H1 (cell line): ENCODE measurements around the gene CAMK2D. TPM values are rescaled to one million over a fixed set of nuclear protein-coding genes. Genes with fewer than 3 reads are reported as not detected.
A peak's percentile ranks its signal among the peaks of the same experiment; 100 is the strongest.

Source experiments
- CTCF ChIA-PET: fragments of 300-600 bp; sonication (Branson Sonifier 250); formaldehyde crosslinking; loops from one replicate; lab custom pipeline; 2021; ENCODE audit not compliant: partially characterized antibody; lab: Charles Lee
- POLR2A ChIA-PET: fragments of 300-600 bp; sonication (Branson Sonifier 250); formaldehyde crosslinking; loops from one replicate; lab custom pipeline; 2021; ENCODE audit warnings: inconsistent platforms; ENCODE audit not compliant: partially characterized antibody; lab: Charles Lee
- DNase-seq, 2 experiments: peaks; one replicate each; pipeline versions ENCODE4 v3.0.0 to v3.0.0-alpha.2; 2010 to 2022; ENCODE audit warnings: low spot score in 2 of 2, low read depth in 1 of 2, mixed read lengths in 1 of 2
- FAIRE-seq: peaks from 2 replicates; lab custom pipeline; 2011; peaks lifted over from hg19 to GRCh38; lab: Jason Lieb, UNC
- H2AFZ ChIP-seq: 2 replicates; pipeline ENCODE4 v1.8.1; 2012; ENCODE audit warnings: low read length, inconsistent platforms
- H2AK5ac ChIP-seq: 2 replicates; pipeline ENCODE4 v1.6.1; 2013; ENCODE audit warnings: low read depth, low read length
- H2BK120ac ChIP-seq: replicated peaks from 2 replicates; pipeline ENCODE3; 2013; ENCODE audit warnings: low read depth, low read length, inconsistent platforms
- H2BK12ac ChIP-seq: 2 replicates; pipeline ENCODE4 v1.6.1; 2013; ENCODE audit warnings: low read depth, low read length
- H2BK15ac ChIP-seq: 2 replicates; pipeline ENCODE4 v1.6.1; 2013; ENCODE audit warnings: low read length
- H2BK20ac ChIP-seq: 2 replicates; pipeline ENCODE4 v1.6.1; 2013; ENCODE audit warnings: low read length
- H2BK5ac ChIP-seq: 2 replicates; pipeline ENCODE4 v1.6.1; 2013; ENCODE audit warnings: low read depth, low read length
- H3K14ac ChIP-seq: 2 replicates; pipeline ENCODE4 v1.6.1; 2013; ENCODE audit warnings: inconsistent platforms; ENCODE audit not compliant: insufficient read length
- H3K18ac ChIP-seq: 2 replicates; pipeline ENCODE4 v1.6.1; 2013; ENCODE audit warnings: low read length; ENCODE audit errors: extremely low read depth
- H3K23ac ChIP-seq: 2 replicates; pipeline ENCODE4 v1.6.1; 2013; ENCODE audit warnings: inconsistent platforms; ENCODE audit not compliant: insufficient read length
- H3K23me2 ChIP-seq: 2 replicates; pipeline ENCODE4 v1.6.1; 2013; ENCODE audit warnings: low read depth, low read length
- H3K27ac ChIP-seq: 2 replicates; pipeline ENCODE4 v1.6.1; 2011; ENCODE audit warnings: low read depth, low read length, inconsistent platforms
- H3K27me3 ChIP-seq, 4 experiments: replicated peaks in 1 of 4; 1 replicate in 1 of 4; 2 replicates in 3 of 4; pipeline versions ENCODE4 v1.6.1 to v1.8.1; 2011 to 2013; ENCODE audit warnings: low read length in 3 of 4, mild to moderate bottlenecking in 3 of 4, inconsistent platforms in 2 of 4, mixed read lengths in 2 of 4, moderate library complexity in 1 of 4; ENCODE audit not compliant: control insufficient read depth in 3 of 4, insufficient read depth in 3 of 4; ENCODE audit errors: extremely low read depth in 1 of 4
- H3K36me3 ChIP-seq, 4 experiments: 2 replicates each; pipeline versions ENCODE4 v1.6.1 to v1.8.1; 2011 to 2013; ENCODE audit warnings: mild to moderate bottlenecking in 4 of 4, low read length in 3 of 4, moderate library complexity in 2 of 4, control low read depth in 1 of 4, inconsistent platforms in 1 of 4; ENCODE audit not compliant: insufficient read depth in 4 of 4, control insufficient read depth in 2 of 4
- H3K4ac ChIP-seq: replicated peaks from 2 replicates; pipeline ENCODE3; 2013; ENCODE audit warnings: low read length, low read depth, mixed read lengths, inconsistent platforms; ENCODE audit not compliant: insufficient read length
- H3K4me1 ChIP-seq, 4 experiments: replicated peaks in 1 of 4; 1 replicate in 1 of 4; 2 replicates in 3 of 4; pipeline versions ENCODE4 v1.6.1 to v1.8.1; 2011 to 2013; ENCODE audit warnings: low read length in 3 of 4, inconsistent platforms in 2 of 4, mixed read lengths in 1 of 4; ENCODE audit not compliant: insufficient read depth in 4 of 4, control insufficient read depth in 3 of 4
- H3K4me2 ChIP-seq, 2 experiments: 2 replicates each; pipeline versions ENCODE4 v1.6.1 to v1.8.1; 2011 to 2013; ENCODE audit warnings: low read depth in 2 of 2, low read length in 2 of 2, control low read depth in 1 of 2, inconsistent platforms in 1 of 2, mild to moderate bottlenecking in 1 of 2; ENCODE audit not compliant: insufficient read depth in 1 of 2
- H3K4me3 ChIP-seq, 4 experiments: fragments of 200-600, 300-600 bp in 1 of 4; sonication (generic), shearing (Covaris generic), sonication (Bioruptor Twin) in 1 of 4; 2 replicates each; pipeline versions ENCODE4 v1.5.1 to v1.8.1; 2011 to 2016; ENCODE audit warnings: low read length in 4 of 4, low read depth in 3 of 4, control low read depth in 2 of 4, inconsistent platforms in 2 of 4, mild to moderate bottlenecking in 2 of 4, mixed read lengths in 1 of 4, moderate library complexity in 1 of 4; ENCODE audit not compliant: insufficient read depth in 2 of 4; ENCODE audit errors: extremely low read depth in 1 of 4
- H3K56ac ChIP-seq: replicated peaks from 2 replicates; pipeline ENCODE3; 2013; ENCODE audit warnings: low read depth, mild to moderate bottlenecking, mixed read lengths, low read length, inconsistent platforms; ENCODE audit not compliant: insufficient read length
- H3K79me1 ChIP-seq: 2 replicates; pipeline ENCODE4 v1.6.1; 2013; ENCODE audit warnings: low read depth, low read length, control low read depth
- H3K79me2 ChIP-seq, 2 experiments: 2 replicates each; pipeline versions ENCODE4 v1.6.1 to v1.8.1; 2012 to 2013; ENCODE audit warnings: low read length in 2 of 2, mild to moderate bottlenecking in 2 of 2, inconsistent platforms in 1 of 2; ENCODE audit not compliant: insufficient read depth in 2 of 2, control insufficient read depth in 1 of 2
- H3K9ac ChIP-seq, 4 experiments: replicated peaks in 1 of 4; 1 replicate in 1 of 4; 2 replicates in 3 of 4; pipeline versions ENCODE4 v1.6.1 to v1.8.1; 2011 to 2013; ENCODE audit warnings: low read depth in 3 of 4, low read length in 3 of 4, control low read depth in 2 of 4, mild to moderate bottlenecking in 2 of 4, moderate library complexity in 2 of 4, inconsistent platforms in 1 of 4; ENCODE audit errors: extremely low read depth in 1 of 4
- H3K9me3 ChIP-seq, 2 experiments: 2 replicates each; pipeline versions ENCODE4 v1.6.1 to v1.8.1; 2012 to 2013; ENCODE audit warnings: mild to moderate bottlenecking in 2 of 2, moderate library complexity in 2 of 2, control low read depth in 1 of 2, inconsistent platforms in 1 of 2, low read depth in 1 of 2, low read length in 1 of 2, mixed read lengths in 1 of 2; ENCODE audit not compliant: insufficient read depth in 2 of 2
- H4K20me1 ChIP-seq, 2 experiments: replicated peaks in 1 of 2; 2 replicates each; pipeline versions ENCODE3 to v1.8.1; 2011 to 2013; ENCODE audit warnings: inconsistent platforms in 2 of 2, low read length in 2 of 2, mild to moderate bottlenecking in 1 of 2; ENCODE audit not compliant: insufficient read depth in 2 of 2, control insufficient read depth in 1 of 2
- H4K5ac ChIP-seq: 2 replicates; pipeline ENCODE4 v1.6.1; 2013; ENCODE audit warnings: low read length, low read depth, mixed read lengths, inconsistent platforms; ENCODE audit not compliant: insufficient read length
- H4K8ac ChIP-seq: 2 replicates; pipeline ENCODE4 v1.8.0; 2013; ENCODE audit warnings: mild to moderate bottlenecking, moderate library complexity, low read length, inconsistent platforms; ENCODE audit not compliant: insufficient read depth; ENCODE audit errors: extremely low read depth
- H4K91ac ChIP-seq: replicated peaks from 2 replicates; pipeline ENCODE3; 2013; ENCODE audit warnings: low read length, mixed read lengths, inconsistent platforms; ENCODE audit not compliant: insufficient read length
- CREB1 ChIP-seq: IDR thresholded peaks from 2 replicates; pipeline ENCODE4 v1.6.1; 2012; ENCODE audit warnings: inconsistent platforms
- EP300 ChIP-seq, 2 experiments: IDR thresholded peaks; 1 replicate in 1 of 2; 2 replicates in 1 of 2; pipeline ENCODE4 v1.6.1; 2011 to 2012; ENCODE audit warnings: low read depth in 2 of 2, low read length in 2 of 2, mild to moderate bottlenecking in 2 of 2, borderline replicate concordance in 1 of 2, inconsistent platforms in 1 of 2, moderate library complexity in 1 of 2
- GABPA ChIP-seq: IDR thresholded peaks from 2 replicates; pipeline ENCODE4 v1.6.1; 2011; ENCODE audit warnings: mild to moderate bottlenecking, low read length, moderate library complexity, borderline replicate concordance; ENCODE audit not compliant: insufficient read depth
- HDAC6 ChIP-seq: IDR thresholded peaks from one replicate; pipeline ENCODE4 v1.7.1; 2012; ENCODE audit warnings: low read depth, mild to moderate bottlenecking, inconsistent platforms, low read length, moderate library complexity
- KDM1A ChIP-seq: fragments of 200-600, 300-600 bp; sonication (generic); IDR thresholded peaks from 2 replicates; pipeline ENCODE4 v1.7.1; 2016; ENCODE audit warnings: mild to moderate bottlenecking, low read length, borderline replicate concordance
- NANOG ChIP-seq: IDR thresholded peaks from 2 replicates; pipeline ENCODE4 v1.6.1; 2011; ENCODE audit warnings: low read length, low read depth, mild to moderate bottlenecking, inconsistent platforms; ENCODE audit not compliant: insufficient read depth, poor library complexity, severe bottlenecking
- SIRT6 ChIP-seq: IDR thresholded peaks from one replicate; pipeline ENCODE4 v1.7.1; 2012; ENCODE audit warnings: low read length, inconsistent platforms
- SUZ12 ChIP-seq: fragments of 200-600 bp; sonication (generic); IDR thresholded peaks from 2 replicates; pipeline ENCODE4 v1.6.1; 2012; ENCODE audit warnings: mild to moderate bottlenecking, inconsistent platforms, low read length, moderate library complexity, mixed read lengths
- WGBS, 2 experiments: shearing (Covaris generic) in 1 of 2; methylation state at CpG; one replicate each; pipeline versions ENCODE4 v1.1.6 to v1.1.7; 2013 to 2015; ENCODE audit warnings: low lambda C conversion rate in 2 of 2, mixed read lengths in 2 of 2, inconsistent platforms in 1 of 2, low coverage in 1 of 2, missing lambda C conversion rate in 1 of 2; ENCODE audit not compliant: insufficient replicate concordance in 2 of 2, insufficient coverage in 1 of 2, insufficient read length in 1 of 2; ENCODE audit errors: extremely low coverage in 1 of 2, missing lambda C conversion rate in 1 of 2; 5-methylcytosine and 5-hydroxymethylcytosine counted together
- polyA plus RNA-seq, 7 experiments: library from polyadenylated mRNA; depleted of rRNA in 3 of 7; stranded (reverse) in 5 of 7; unstranded in 2 of 7; fragments of >200 nt in 5 of 7; fragments of 200-250 nt in 2 of 7; gene quantifications; 1 replicate in 5 of 7; 2 replicates in 1 of 7; 4 replicates in 1 of 7; pipeline versions ENCODE4 v1.2.1 to v1.2.3, GENCODE V29; 2011 to 2013; ENCODE audit warnings: missing spikeins in 2 of 7, mixed read lengths in 2 of 7
- total RNA-seq: library from RNA; stranded (reverse); fragmentation: NEBNext Ultra II Directional; extraction: Animal tissue kit (Norgen Biotek cat#: 25700); gene quantifications from 2 replicates; pipeline ENCODE4 v1.2.1, GENCODE V29; 2021

The CAMK2D gene
- total and polyA plus RNA-seq, 2 of the 8 experiments (the other 6 are each of a cell fraction or from before 2014, with no cell fraction given): 3.2 to 7.0 TPM

DNA sequence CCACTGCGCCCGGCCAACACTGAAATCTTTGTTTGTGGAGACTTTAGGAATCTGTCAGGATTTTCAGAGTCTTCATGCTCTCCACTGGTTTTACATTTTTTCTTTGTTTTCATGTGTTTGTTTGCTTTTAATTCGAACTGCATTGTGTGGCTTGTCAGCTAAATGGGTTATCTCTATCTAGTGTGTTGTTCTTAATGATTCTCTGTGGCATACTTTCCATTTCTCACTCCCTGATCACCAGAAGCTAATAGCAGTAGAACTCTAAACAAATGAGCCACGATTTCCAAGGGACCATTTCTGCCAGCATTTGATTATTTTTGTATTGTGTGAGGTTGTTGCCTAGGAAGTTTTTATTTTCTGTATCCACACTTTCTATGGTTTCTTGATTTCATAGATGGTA lies 352.4 kb downstream of the CAMK2D start:
- Histone ChIP-seq H2BK120ac (no peak overlapping the region), H3K56ac (no peak overlapping the region), H3K4ac (no peak overlapping the region), H2BK20ac (no peak overlapping the region), H3K27ac (no peak overlapping the region), H3K18ac (no peak overlapping the region), H3K9me3 (no peaks in the 10 kb centered on the region), H3K4me1 (peaks cover 0 to 4% (median 0%) of the 10 kb centered on the region in 4 experiments; a peak in 1 of 7 replicates), H2BK15ac (no peak overlapping the region), H4K20me1 (no peaks in the 10 kb centered on the region), H3K79me1 (no peaks in the 10 kb centered on the region), H3K23ac (no peak overlapping the region), H3K23me2 (no peaks in the 10 kb centered on the region), H3K4me3 (no peak overlapping the region), H4K8ac (no peak overlapping the region), H2BK12ac (no peak overlapping the region), H3K14ac (no peak overlapping the region), H4K5ac (no peak overlapping the region), H2AK5ac (no peak overlapping the region), H4K91ac (no peak overlapping the region), H3K27me3 (peaks cover 0 to 2% (median 0%) of the 10 kb centered on the region in 4 experiments; a peak in 1 of 7 replicates), H2AFZ (0 out of 2 replicates have a peak overlapping the region, but pooled peaks have one; percentile 26), H3K9ac (no peak overlapping the region), H3K36me3 (no peaks in the 10 kb centered on the region), H3K79me2 (no peaks in the 10 kb centered on the region), H2BK5ac (no peak overlapping the region), H3K4me2 (no peak overlapping the region)
- POLR2A ChIA-PET: no interaction called here
- DNase-seq (no peak), FAIRE-seq (no peak)
- TF ChIP-seq KDM1A (no peak), EP300 (IDR thresholded peaks at IDR 0.05; ENCODE audit: borderline replicate concordance in 1 of 2, low read depth in 2 of 2, low read length in 2 of 2) (no peak), HDAC6 (no peak), GABPA (no peak), SIRT6 (no peak), SUZ12 (no peak), NANOG (no peak), CREB1 (no peak)
- CTCF ChIA-PET: interaction anchor here (0.5 to 3.0 kb wide), 3 partner anchors 13 to 1034 kb away, joined by 3 to 16 read pairs (median 4); no protein-coding TSS in a partner anchor
- 77% methylated on average over 4 of the region's 4 CpGs; no CpG with 5 or more reads in 1 of the 2 experiments for WGBS, 2 experiments
